ENCODE measurements around the gene GSTM4. TPM values are rescaled to one million over a fixed set of nuclear protein-coding genes. Genes with fewer than 3 reads are reported as not detected.

Gene GSTM4
- total RNA-seq, 1 experiment from 2014 or later: 22.0 TPM

DNA sequence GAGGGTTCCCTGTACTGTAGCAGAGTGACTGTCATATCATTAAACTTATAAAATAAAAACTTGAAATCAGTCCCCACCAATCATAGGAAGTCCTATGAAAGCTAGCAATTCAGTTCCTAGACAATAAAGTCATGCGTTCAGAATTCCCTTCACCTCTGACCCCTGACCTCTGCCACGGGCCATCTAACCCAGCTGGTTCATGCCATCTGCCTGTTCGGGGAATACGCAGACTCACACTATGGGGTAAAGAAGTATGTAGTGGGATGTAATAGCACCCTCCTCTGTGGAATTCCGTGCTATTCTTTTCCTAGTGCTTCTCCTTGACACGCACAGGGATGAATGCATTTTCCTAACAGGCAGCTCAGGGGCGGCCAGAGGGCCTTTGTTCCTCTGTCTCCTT lies 2.1 kb downstream of the GSTM4 start:
- BruUV-seq (replicated peaks): no TSS peak
- in situ Hi-C loops (cut with HindIII; ENCODE audit: low pct_unique_long_range_greater_than_20kb, low sequenced_read_pairs): no loop called here
- POLR2A ChIA-PET: no interaction called here

DNA sequence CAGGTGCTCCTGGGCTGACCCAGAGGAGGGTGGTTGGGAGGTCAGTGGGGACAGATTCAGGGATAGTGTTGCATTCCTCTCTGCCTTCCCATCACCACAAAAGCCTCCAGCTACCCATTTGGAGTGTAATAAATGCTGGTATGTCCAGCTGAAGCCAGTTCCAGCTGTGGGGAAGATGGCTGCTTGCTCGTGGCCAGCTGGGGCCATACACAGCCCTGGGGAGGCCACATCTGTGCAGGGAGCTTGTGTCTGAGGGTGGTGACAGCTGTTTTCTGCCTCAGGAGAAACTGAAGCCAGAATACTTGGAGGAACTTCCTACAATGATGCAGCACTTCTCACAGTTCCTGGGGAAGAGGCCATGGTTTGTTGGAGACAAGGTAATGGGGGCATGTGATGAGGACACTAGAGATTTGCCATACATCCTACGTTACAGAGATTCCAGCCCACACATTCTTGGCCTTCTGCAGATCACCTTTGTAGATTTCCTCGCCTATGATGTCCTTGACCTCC lies 2.7 kb downstream of the GSTM4 start:
- in situ Hi-C loops (cut with HindIII; ENCODE audit: low pct_unique_long_range_greater_than_20kb, low sequenced_read_pairs): no loop called here
- intact Hi-C loops (cut with micrococcal nuclease; ENCODE audit: unreplicated experiment): no loop called here
- Histone ChIP-seq H3K27ac (ENCODE audit: low read length) (no peak overlapping the region), H3K4me1 (ENCODE audit: control insufficient read depth, insufficient read depth, low read length) (no peaks in the 10 kb centered on the region; the same call in 1 of the 2 replicates), H3K9me3 (ENCODE audit: control insufficient read depth, insufficient read depth, low read depth, low read length) (no peaks in the 10 kb centered on the region), H3K36me3 (ENCODE audit: control insufficient read depth, insufficient read depth, low read length) (no peaks in the 10 kb centered on the region; the same call in 1 of the 2 replicates), H3K27me3 (ENCODE audit: control insufficient read depth, insufficient read depth, low read length) (no peaks in the 10 kb centered on the region), H3K4me3 (ENCODE audit: low read depth in 2 of 2, low read length in 2 of 2) (no peak overlapping the region)
- no peak for DNase-seq (ENCODE audit: low read depth, low spot score)
- ATAC-seq: no peak
- TF ChIP-seq POLR2AphosphoS5 (IDR thresholded peaks at IDR 0.05; ENCODE audit: low read depth, low read length) (no peak), CTCF (IDR thresholded peaks at IDR 0.05) (no peak), TCF7L2 (IDR thresholded peaks at IDR 0.05; ENCODE audit: low read depth, low read length) (no peak), SIN3A (IDR thresholded peaks at IDR 0.05; ENCODE audit: borderline replicate concordance, insufficient read depth, low read depth, low read length) (no peak)
- TF ChIP-seq, protein P1, sequence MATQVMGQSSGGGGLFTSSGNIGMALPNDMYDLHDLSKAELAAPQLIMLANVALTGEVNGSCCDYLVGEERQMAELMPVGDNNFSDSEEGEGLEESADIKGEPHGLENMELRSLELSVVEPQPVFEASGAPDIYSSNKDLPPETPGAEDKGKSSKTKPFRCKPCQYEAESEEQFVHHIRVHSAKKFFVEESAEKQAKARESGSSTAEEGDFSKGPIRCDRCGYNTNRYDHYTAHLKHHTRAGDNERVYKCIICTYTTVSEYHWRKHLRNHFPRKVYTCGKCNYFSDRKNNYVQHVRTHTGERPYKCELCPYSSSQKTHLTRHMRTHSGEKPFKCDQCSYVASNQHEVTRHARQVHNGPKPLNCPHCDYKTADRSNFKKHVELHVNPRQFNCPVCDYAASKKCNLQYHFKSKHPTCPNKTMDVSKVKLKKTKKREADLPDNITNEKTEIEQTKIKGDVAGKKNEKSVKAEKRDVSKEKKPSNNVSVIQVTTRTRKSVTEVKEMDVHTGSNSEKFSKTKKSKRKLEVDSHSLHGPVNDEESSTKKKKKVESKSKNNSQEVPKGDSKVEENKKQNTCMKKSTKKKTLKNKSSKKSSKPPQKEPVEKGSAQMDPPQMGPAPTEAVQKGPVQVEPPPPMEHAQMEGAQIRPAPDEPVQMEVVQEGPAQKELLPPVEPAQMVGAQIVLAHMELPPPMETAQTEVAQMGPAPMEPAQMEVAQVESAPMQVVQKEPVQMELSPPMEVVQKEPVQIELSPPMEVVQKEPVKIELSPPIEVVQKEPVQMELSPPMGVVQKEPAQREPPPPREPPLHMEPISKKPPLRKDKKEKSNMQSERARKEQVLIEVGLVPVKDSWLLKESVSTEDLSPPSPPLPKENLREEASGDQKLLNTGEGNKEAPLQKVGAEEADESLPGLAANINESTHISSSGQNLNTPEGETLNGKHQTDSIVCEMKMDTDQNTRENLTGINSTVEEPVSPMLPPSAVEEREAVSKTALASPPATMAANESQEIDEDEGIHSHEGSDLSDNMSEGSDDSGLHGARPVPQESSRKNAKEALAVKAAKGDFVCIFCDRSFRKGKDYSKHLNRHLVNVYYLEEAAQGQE (IDR thresholded peaks at IDR 0.05; ENCODE audit: insufficient read depth in 1 of 2, low read depth in 2 of 2, low read length in 1 of 2): no peak
- ChIA-PET POLR2A (no interaction called here), CTCF (no interaction called here)
- BruUV-seq (replicated peaks): no TSS peak

More for the DNA sequence above, 2.1 kb downstream of the GSTM4 start:
- CTCF ChIA-PET: no interaction called here
- DNase-seq (ENCODE audit: low read depth, low spot score) (no peak), ATAC-seq (no peak)
- intact Hi-C loops (cut with micrococcal nuclease; ENCODE audit: unreplicated experiment): no loop called here
- no peaks in the 10 kb centered on the region for H3K27me3 ChIP-seq (ENCODE audit: control insufficient read depth, insufficient read depth, low read length)
- H3K4me1 ChIP-seq (ENCODE audit: control insufficient read depth, insufficient read depth, low read length): no peaks in the 10 kb centered on the region; the same call in 1 of the 2 replicates
- TF ChIP-seq TCF7L2 (IDR thresholded peaks at IDR 0.05; ENCODE audit: low read depth, low read length): no peak
- TF ChIP-seq, protein P1 (IDR thresholded peaks at IDR 0.05; ENCODE audit: insufficient read depth in 1 of 2, low read depth in 2 of 2, low read length in 1 of 2): no peak
- TF ChIP-seq POLR2AphosphoS5 (IDR thresholded peaks at IDR 0.05; ENCODE audit: low read depth, low read length): no peak
- no peak for TF ChIP-seq SIN3A (IDR thresholded peaks at IDR 0.05; ENCODE audit: borderline replicate concordance, insufficient read depth, low read depth, low read length)
- no peak for TF ChIP-seq CTCF (IDR thresholded peaks at IDR 0.05)
- H3K36me3 ChIP-seq (ENCODE audit: control insufficient read depth, insufficient read depth, low read length): no peaks in the 10 kb centered on the region; the same call in 1 of the 2 replicates
- no peak overlapping the region for H3K27ac ChIP-seq (ENCODE audit: low read length)
- no peak overlapping the region for H3K4me3 ChIP-seq (ENCODE audit: low read depth in 2 of 2, low read length in 2 of 2)
- no peaks in the 10 kb centered on the region for H3K9me3 ChIP-seq (ENCODE audit: control insufficient read depth, insufficient read depth, low read depth, low read length)

Data from Panc1 (cell line).